ENCODE data around the gene MRLN.
"Not testable (repeated sequence)": the region's sequence is repeated elsewhere in the genome, so short reads cannot be mapped to it uniquely, and the experiment has no call there.

MRLN gene

GRCh38 chr10:59792812-59793211 lies 39.6 kb upstream of the MRLN start:
- Histone ChIP-seq H3K9ac (ENCODE audit: low read depth, low read length, poor library complexity) (no peak overlapping the region), H3K9me3 (replicated peaks in 1 of 2; ENCODE audit: control insufficient read depth in 2 of 2, insufficient read depth in 1 of 2, low read depth in 1 of 2, low read length in 2 of 2) (no peaks in the 10 kb centered on the region), H3K36me3 (replicated peaks in 1 of 2; ENCODE audit: control insufficient read depth in 2 of 2, insufficient read depth in 2 of 2, low read length in 2 of 2) (peaks cover 10 to 64% of the 10 kb centered on the region in 2 donors), H3K4me3 (ENCODE audit: low read length in 2 of 2) (no peak overlapping the region), H2AFZ (ENCODE audit: low read length) (no peak overlapping the region), H2BK12ac (ENCODE audit: low read length) (no peak overlapping the region), H3K18ac (ENCODE audit: low read length) (no peak overlapping the region), H3K27me3 (ENCODE audit: control insufficient read depth in 3 of 3, insufficient read depth in 3 of 3, low read depth in 1 of 3, low read length in 3 of 3) (no peaks in the 10 kb centered on the region), H3K27ac (replicated peaks; ENCODE audit: low read length) (no peak overlapping the region), H3K4ac (ENCODE audit: low read length) (no peak overlapping the region), H2BK120ac (ENCODE audit: low read depth, low read length) (no peak overlapping the region), H3K23ac (ENCODE audit: low read depth, low read length, poor library complexity) (no peak overlapping the region), H2BK15ac (ENCODE audit: low read length) (no peak overlapping the region), H4K8ac (ENCODE audit: low read depth, low read length) (no peak overlapping the region), H3K4me2 (ENCODE audit: insufficient read depth, low read length, poor library complexity, severe bottlenecking) (no peak overlapping the region), H2AK5ac (ENCODE audit: low read depth, low read length) (no peak overlapping the region), H3K14ac (ENCODE audit: low read length) (no peak overlapping the region), H3K4me1 (ENCODE audit: control insufficient read depth in 2 of 2, insufficient read depth in 1 of 2, low read depth in 1 of 2, low read length in 2 of 2) (peaks cover 0 to 2% of the 10 kb centered on the region in 2 donors), H2BK5ac (ENCODE audit: low read length) (no peak overlapping the region), H4K91ac (ENCODE audit: low read depth, low read length, poor library complexity) (no peak overlapping the region), H3K79me1 (ENCODE audit: low read depth, low read length) (no peaks in the 10 kb centered on the region)
- no CpG with 5 or more reads among the region's 13 CpGs for WGBS, 2 donors (ENCODE audit: extremely low coverage in 2 of 2, insufficient read length in 2 of 2, insufficient replicate concordance in 1 of 2)
- no peak for DNase-seq (ENCODE audit: low spot score)

GRCh38 chr10:59791601-59792000 lies 38.3 kb upstream of the MRLN start:
- no CpG with 5 or more reads among the region's 2 CpGs for WGBS, 2 donors (ENCODE audit: extremely low coverage in 2 of 2, insufficient read length in 2 of 2, insufficient replicate concordance in 1 of 2)
- Histone ChIP-seq H2AK5ac (ENCODE audit: low read depth, low read length) (no peak overlapping the region), H3K14ac (ENCODE audit: low read length) (no peak overlapping the region), H3K9ac (ENCODE audit: low read depth, low read length, poor library complexity) (no peak overlapping the region), H3K36me3 (replicated peaks in 1 of 2; ENCODE audit: control insufficient read depth in 2 of 2, insufficient read depth in 2 of 2, low read length in 2 of 2) (peaks cover 8 to 54% of the 10 kb centered on the region in 2 donors), H4K91ac (ENCODE audit: low read depth, low read length, poor library complexity) (no peak overlapping the region), H3K4me2 (ENCODE audit: insufficient read depth, low read length, poor library complexity, severe bottlenecking) (no peak overlapping the region), H3K79me1 (ENCODE audit: low read depth, low read length) (no peaks in the 10 kb centered on the region), H4K8ac (ENCODE audit: low read depth, low read length) (no peak overlapping the region), H2BK5ac (ENCODE audit: low read length) (no peak overlapping the region), H2BK12ac (ENCODE audit: low read length) (no peak overlapping the region), H3K4me1 (ENCODE audit: control insufficient read depth in 2 of 2, insufficient read depth in 1 of 2, low read depth in 1 of 2, low read length in 2 of 2) (peaks cover 0 to 2% of the 10 kb centered on the region in 2 donors), H3K9me3 (replicated peaks in 1 of 2; ENCODE audit: control insufficient read depth in 2 of 2, insufficient read depth in 1 of 2, low read depth in 1 of 2, low read length in 2 of 2) (no peaks in the 10 kb centered on the region), H3K23ac (ENCODE audit: low read depth, low read length, poor library complexity) (no peak overlapping the region), H2AFZ (ENCODE audit: low read length) (no peak overlapping the region), H3K4ac (ENCODE audit: low read length) (no peak overlapping the region), H2BK15ac (ENCODE audit: low read length) (no peak overlapping the region), H3K18ac (ENCODE audit: low read length) (no peak overlapping the region), H2BK120ac (ENCODE audit: low read depth, low read length) (no peak overlapping the region), H3K27ac (replicated peaks; ENCODE audit: low read length) (no peak overlapping the region), H3K4me3 (ENCODE audit: low read length in 2 of 2) (no peak overlapping the region), H3K27me3 (ENCODE audit: control insufficient read depth in 3 of 3, insufficient read depth in 3 of 3, low read depth in 1 of 3, low read length in 3 of 3) (no peaks in the 10 kb centered on the region)
- DNase-seq (ENCODE audit: low spot score) = no peak

GRCh38 chr10:59790080-59790479 lies 36.8 kb upstream of the MRLN start:
- DNase-seq (ENCODE audit: low spot score); H3K27ac ChIP-seq (replicated peaks; ENCODE audit: low read length); H2BK120ac ChIP-seq (ENCODE audit: low read depth, low read length); H3K23ac ChIP-seq (ENCODE audit: low read depth, low read length, poor library complexity); H3K27me3 ChIP-seq (ENCODE audit: control insufficient read depth in 3 of 3, insufficient read depth in 3 of 3, low read depth in 1 of 3, low read length in 3 of 3); H3K14ac ChIP-seq (ENCODE audit: low read length); H3K4me3 ChIP-seq (ENCODE audit: low read length in 2 of 2); H3K4me1 ChIP-seq (ENCODE audit: control insufficient read depth in 2 of 2, insufficient read depth in 1 of 2, low read depth in 1 of 2, low read length in 2 of 2); H2AFZ ChIP-seq (ENCODE audit: low read length); H3K18ac ChIP-seq (ENCODE audit: low read length); H3K4me2 ChIP-seq (ENCODE audit: insufficient read depth, low read length, poor library complexity, severe bottlenecking); H4K8ac ChIP-seq (ENCODE audit: low read depth, low read length); H3K9me3 ChIP-seq (replicated peaks in 1 of 2; ENCODE audit: control insufficient read depth in 2 of 2, insufficient read depth in 1 of 2, low read depth in 1 of 2, low read length in 2 of 2); H2AK5ac ChIP-seq (ENCODE audit: low read depth, low read length); H2BK12ac ChIP-seq (ENCODE audit: low read length); H3K79me1 ChIP-seq (ENCODE audit: low read depth, low read length); H3K4ac ChIP-seq (ENCODE audit: low read length); H3K9ac ChIP-seq (ENCODE audit: low read depth, low read length, poor library complexity); H4K91ac ChIP-seq (ENCODE audit: low read depth, low read length, poor library complexity); H2BK5ac ChIP-seq (ENCODE audit: low read length); H2BK15ac ChIP-seq (ENCODE audit: low read length): not testable (repeated sequence)
- WGBS, 2 donors (ENCODE audit: extremely low coverage in 2 of 2, insufficient read length in 2 of 2, insufficient replicate concordance in 1 of 2) = no CpG with 5 or more reads among the region's 2 CpGs
- peaks cover 8 to 52% of the 10 kb centered on the region in 2 donors for H3K36me3 ChIP-seq (replicated peaks in 1 of 2; ENCODE audit: control insufficient read depth in 2 of 2, insufficient read depth in 2 of 2, low read length in 2 of 2)

- no CpG with 5 or more reads among the region's 5 CpGs for whole genome bisulfite sequencing, 2 donors (ENCODE audit: extremely low coverage in 2 of 2, insufficient read length in 2 of 2, insufficient replicate concordance in 1 of 2)
Measured at GRCh38 chr10:59788914-59789313, 35.7 kb upstream of the MRLN start.

More at GRCh38 chr10:59788914-59789313, 35.7 kb upstream of the MRLN start:
- not testable (repeated sequence) for H2BK12ac ChIP-seq (ENCODE audit: low read length); H3K9me3 ChIP-seq (replicated peaks in 1 of 2; ENCODE audit: control insufficient read depth in 2 of 2, insufficient read depth in 1 of 2, low read depth in 1 of 2, low read length in 2 of 2); H2AFZ ChIP-seq (ENCODE audit: low read length); H3K27ac ChIP-seq (replicated peaks; ENCODE audit: low read length); H2BK5ac ChIP-seq (ENCODE audit: low read length); DNase-seq (ENCODE audit: low spot score); H3K4me3 ChIP-seq (ENCODE audit: low read length in 2 of 2); H2BK15ac ChIP-seq (ENCODE audit: low read length); H3K23ac ChIP-seq (ENCODE audit: low read depth, low read length, poor library complexity); H3K4me2 ChIP-seq (ENCODE audit: insufficient read depth, low read length, poor library complexity, severe bottlenecking); H3K27me3 ChIP-seq (ENCODE audit: control insufficient read depth in 3 of 3, insufficient read depth in 3 of 3, low read depth in 1 of 3, low read length in 3 of 3); H3K14ac ChIP-seq (ENCODE audit: low read length); H3K4ac ChIP-seq (ENCODE audit: low read length); H3K4me1 ChIP-seq (ENCODE audit: control insufficient read depth in 2 of 2, insufficient read depth in 1 of 2, low read depth in 1 of 2, low read length in 2 of 2); H2BK120ac ChIP-seq (ENCODE audit: low read depth, low read length); H4K8ac ChIP-seq (ENCODE audit: low read depth, low read length); H3K79me1 ChIP-seq (ENCODE audit: low read depth, low read length); H4K91ac ChIP-seq (ENCODE audit: low read depth, low read length, poor library complexity); H2AK5ac ChIP-seq (ENCODE audit: low read depth, low read length); H3K9ac ChIP-seq (ENCODE audit: low read depth, low read length, poor library complexity); H3K18ac ChIP-seq (ENCODE audit: low read length)
- peaks cover 6 to 43% of the 10 kb centered on the region in 2 donors for H3K36me3 ChIP-seq (replicated peaks in 1 of 2; ENCODE audit: control insufficient read depth in 2 of 2, insufficient read depth in 2 of 2, low read length in 2 of 2)
